Measurements from ENCODE around the gene LMTK2. TPM values are rescaled to one million over a fixed set of nuclear protein-coding genes. Genes with fewer than 3 reads are reported as not detected.

The LMTK2 gene
- total RNA-seq, 2 experiments from 2014 or later: 10.0 to 17.5 TPM

- H3K27ac ChIP-seq (ENCODE audit: low read depth, low read length, poor library complexity, severe bottlenecking): no peak overlapping the region
- H3K4me3 ChIP-seq (ENCODE audit: low read depth, low read length, poor library complexity, severe bottlenecking): no peak overlapping the region
- no peaks in the 10 kb centered on the region for H3K36me3 ChIP-seq (ENCODE audit: insufficient read depth, low read length)
- TF ChIP-seq EZH2phosphoT487 (IDR thresholded peaks at IDR 0.05; ENCODE audit: borderline replicate concordance, low read depth, low read length) (no peak), CTCF (conservative IDR thresholded peaks at IDR 0.05; ENCODE audit: low read length) (no peak)
- H3K9me2 ChIP-seq (ENCODE audit: insufficient read depth, low read length): no peaks in the 10 kb centered on the region
- BruUV-seq (replicated peaks): no TSS peak
- peaks cover 6% of the 10 kb centered on the region; the same call in 1 of the 2 replicates for H3K9me3 ChIP-seq (ENCODE audit: low read length)
- no peaks in the 10 kb centered on the region for H3K4me1 ChIP-seq (ENCODE audit: insufficient read depth, low read length, poor library complexity, severe bottlenecking)
- no peak overlapping the region for H3K4me2 ChIP-seq (ENCODE audit: low read length)
- no peaks in the 10 kb centered on the region for H4K20me1 ChIP-seq (ENCODE audit: insufficient read depth, low read length)
- no peak overlapping the region for H2AFZ ChIP-seq (ENCODE audit: low read length)
- no peak for DNase-seq (ENCODE audit: low spot score)
- intact Hi-C loops (cut with micrococcal nuclease; ENCODE audit: unreplicated experiment): no loop called here
- ChIA-PET POLR2A (interaction anchor here (0.7 kb wide), 1 partner anchor 20 kb away, joined by 4 read pairs; no protein-coding TSS in a partner anchor), CTCF (ENCODE audit: unreplicated experiment) (no interaction called here)
- no peaks in the 10 kb centered on the region for H3K79me2 ChIP-seq (ENCODE audit: insufficient read depth, low read depth, low read length)
Observed at GRCh38 chr7:98091061-98091460, 15.6 kb upstream of the LMTK2 start.

- Histone ChIP-seq H3K9me2 (ENCODE audit: insufficient read depth, low read length) (no peaks in the 10 kb centered on the region), H3K79me2 (ENCODE audit: insufficient read depth, low read depth, low read length) (no peaks in the 10 kb centered on the region), H3K4me1 (ENCODE audit: insufficient read depth, low read length, poor library complexity, severe bottlenecking) (no peaks in the 10 kb centered on the region), H3K27ac (ENCODE audit: low read depth, low read length, poor library complexity, severe bottlenecking) (no peak overlapping the region), H4K20me1 (ENCODE audit: insufficient read depth, low read length) (no peaks in the 10 kb centered on the region), H3K36me3 (ENCODE audit: insufficient read depth, low read length) (no peaks in the 10 kb centered on the region), H2AFZ (ENCODE audit: low read length) (no peak overlapping the region), H3K4me3 (ENCODE audit: low read depth, low read length, poor library complexity, severe bottlenecking) (no peak overlapping the region), H3K9me3 (ENCODE audit: low read length) (peaks cover 8% of the 10 kb centered on the region; the same call in 1 of the 2 replicates), H3K4me2 (ENCODE audit: low read length) (no peak overlapping the region)
- ChIA-PET POLR2A (no interaction called here), CTCF (ENCODE audit: unreplicated experiment) (no interaction called here)
- TF ChIP-seq EZH2phosphoT487 (IDR thresholded peaks at IDR 0.05; ENCODE audit: borderline replicate concordance, low read depth, low read length): no peak
- no peak for TF ChIP-seq CTCF (conservative IDR thresholded peaks at IDR 0.05; ENCODE audit: low read length)
- intact Hi-C loops (cut with micrococcal nuclease; ENCODE audit: unreplicated experiment): no loop called here
- no TSS peak for BruUV-seq (replicated peaks)
- no peak for DNase-seq (ENCODE audit: low spot score)
Observed at GRCh38 chr7:98091523-98091922, 15.1 kb upstream of the LMTK2 start.

- Histone ChIP-seq H3K4me3 (ENCODE audit: low read depth, low read length, poor library complexity, severe bottlenecking) (no peak overlapping the region), H3K4me2 (ENCODE audit: low read length) (no peak overlapping the region), H3K9me3 (ENCODE audit: low read length) (peaks cover 31% of the 10 kb centered on the region), H3K36me3 (ENCODE audit: insufficient read depth, low read length) (no peaks in the 10 kb centered on the region), H3K79me2 (ENCODE audit: insufficient read depth, low read depth, low read length) (no peaks in the 10 kb centered on the region), H3K4me1 (ENCODE audit: insufficient read depth, low read length, poor library complexity, severe bottlenecking) (no peaks in the 10 kb centered on the region), H3K27ac (ENCODE audit: low read depth, low read length, poor library complexity, severe bottlenecking) (no peak overlapping the region), H3K9me2 (ENCODE audit: insufficient read depth, low read length) (no peaks in the 10 kb centered on the region), H2AFZ (ENCODE audit: low read length) (no peak overlapping the region), H4K20me1 (ENCODE audit: insufficient read depth, low read length) (no peaks in the 10 kb centered on the region)
- POLR2A ChIA-PET: interaction anchor here (0.6 to 0.9 kb wide), 2 partner anchors 11 to 94 kb away, joined by 4 to 5 read pairs; no protein-coding TSS in a partner anchor
- DNase-seq (ENCODE audit: low spot score): peak; percentile 20
- intact Hi-C loops (cut with micrococcal nuclease; ENCODE audit: unreplicated experiment): no loop called here
- no TSS peak for BruUV-seq (replicated peaks)
- CTCF ChIA-PET (ENCODE audit: unreplicated experiment): no interaction called here
- TF ChIP-seq EZH2phosphoT487 (IDR thresholded peaks at IDR 0.05; ENCODE audit: borderline replicate concordance, low read depth, low read length) (no peak), CTCF (conservative IDR thresholded peaks at IDR 0.05; ENCODE audit: low read length) (no peak)
Observed at GRCh38 chr7:98097042-98097645, 9.5 kb upstream of the LMTK2 start.

Measured in OCI-LY7 (cell line).